GM12872 (cell line): Measurements from ENCODE around the gene PLIN4.

Experiments
- CTCF ChIP-seq: IDR thresholded peaks from 3 replicates; pipeline ENCODE4 v1.5.1; 2011; ENCODE audit warnings: low read depth, mild to moderate bottlenecking, low read length, moderate library complexity; ENCODE audit not compliant: insufficient read depth

PLIN4 gene

GRCh38 chr19:4464815-4465581 lies 53.3 kb downstream of the PLIN4 start:
- no peak for TF ChIP-seq CTCF

GRCh38 chr19:4457654-4458395 lies 60.5 kb downstream of the PLIN4 start, which contains the start of gene UBXN6:
TSS of gene UBXN6 (minus strand) at chr19:4457794. CDS start at chr19:4457697, 97 bp downstream.
- TF ChIP-seq CTCF, result no peak

- no peak for TF ChIP-seq CTCF
Observed at GRCh38 chr19:4456843-4457653, 61.2 kb downstream of the PLIN4 start.

- TF ChIP-seq CTCF, result no peak
Observed at GRCh38 chr19:4456476-4456842, 61.8 kb downstream of the PLIN4 start.

- no peak for TF ChIP-seq CTCF
Observed at GRCh38 chr19:4455719-4456475, 62.4 kb downstream of the PLIN4 start.

GRCh38 chr19:4454747-4455718 lies 63.3 kb downstream of the PLIN4 start:
- TF ChIP-seq CTCF, result no peak
